Panc1 (cell line): ENCODE results near the gene CTNNAL1.

Experiments
- POLR2AphosphoS5 ChIP-seq: IDR thresholded peaks from 2 replicates; pipeline ENCODE4 v1.6.1; 2012; ENCODE audit warnings: mild to moderate bottlenecking, low read depth, low read length, moderate library complexity
- TF ChIP-seq, protein P1 (sequence below): fragments of 450-650 bp; IDR thresholded peaks from 2 replicates; pipeline ENCODE4 v1.5.1; 2017; ENCODE audit warnings: mild to moderate bottlenecking
- TF ChIP-seq, protein P2 (sequence below), 2 experiments: IDR thresholded peaks; 2 replicates each; pipeline ENCODE4 v1.6.1; 2011 to 2012; ENCODE audit warnings: low read depth in 2 of 2, control low read depth in 1 of 2, low read length in 1 of 2, mild to moderate bottlenecking in 1 of 2, moderate library complexity in 1 of 2; ENCODE audit not compliant: insufficient read depth in 1 of 2

DNA sequence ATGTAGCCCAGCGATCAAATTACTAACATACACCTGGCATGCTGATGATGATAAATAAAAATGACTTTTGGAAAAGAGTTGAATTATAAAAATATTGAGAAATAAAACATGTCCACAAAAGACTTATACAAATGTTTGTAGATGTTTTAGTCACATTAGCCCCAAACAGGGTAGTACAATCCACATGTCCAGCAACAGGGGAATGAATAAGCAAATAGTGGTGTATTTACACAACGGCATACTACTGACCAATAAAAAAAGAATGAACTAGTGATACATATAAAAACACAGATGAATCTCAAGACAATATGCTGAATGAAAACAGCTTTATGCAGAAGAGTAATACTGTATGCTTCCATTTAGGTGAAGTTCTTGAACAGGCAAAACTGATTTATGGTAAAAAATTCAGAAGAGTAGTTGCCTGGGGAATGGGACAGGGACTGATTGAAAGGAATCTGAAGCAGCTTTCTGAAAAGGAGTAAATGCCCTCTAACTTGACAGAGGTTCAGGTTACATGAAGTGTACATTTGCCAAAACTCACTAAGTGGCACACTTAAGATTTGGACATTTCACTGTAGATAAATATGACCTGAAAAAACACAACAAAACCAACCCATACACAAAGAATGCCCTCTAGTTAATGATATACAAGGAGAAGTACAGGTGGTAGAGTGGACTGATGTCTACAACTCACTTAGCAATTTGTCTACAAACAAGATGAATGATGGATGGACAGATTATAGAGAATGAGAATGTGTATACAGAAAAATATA lies 115.8 kb downstream of the CTNNAL1 start:
- TF ChIP-seq, protein P1, sequence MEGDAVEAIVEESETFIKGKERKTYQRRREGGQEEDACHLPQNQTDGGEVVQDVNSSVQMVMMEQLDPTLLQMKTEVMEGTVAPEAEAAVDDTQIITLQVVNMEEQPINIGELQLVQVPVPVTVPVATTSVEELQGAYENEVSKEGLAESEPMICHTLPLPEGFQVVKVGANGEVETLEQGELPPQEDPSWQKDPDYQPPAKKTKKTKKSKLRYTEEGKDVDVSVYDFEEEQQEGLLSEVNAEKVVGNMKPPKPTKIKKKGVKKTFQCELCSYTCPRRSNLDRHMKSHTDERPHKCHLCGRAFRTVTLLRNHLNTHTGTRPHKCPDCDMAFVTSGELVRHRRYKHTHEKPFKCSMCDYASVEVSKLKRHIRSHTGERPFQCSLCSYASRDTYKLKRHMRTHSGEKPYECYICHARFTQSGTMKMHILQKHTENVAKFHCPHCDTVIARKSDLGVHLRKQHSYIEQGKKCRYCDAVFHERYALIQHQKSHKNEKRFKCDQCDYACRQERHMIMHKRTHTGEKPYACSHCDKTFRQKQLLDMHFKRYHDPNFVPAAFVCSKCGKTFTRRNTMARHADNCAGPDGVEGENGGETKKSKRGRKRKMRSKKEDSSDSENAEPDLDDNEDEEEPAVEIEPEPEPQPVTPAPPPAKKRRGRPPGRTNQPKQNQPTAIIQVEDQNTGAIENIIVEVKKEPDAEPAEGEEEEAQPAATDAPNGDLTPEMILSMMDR: no peak
- TF ChIP-seq POLR2AphosphoS5: no peak
- TF ChIP-seq, protein P2, sequence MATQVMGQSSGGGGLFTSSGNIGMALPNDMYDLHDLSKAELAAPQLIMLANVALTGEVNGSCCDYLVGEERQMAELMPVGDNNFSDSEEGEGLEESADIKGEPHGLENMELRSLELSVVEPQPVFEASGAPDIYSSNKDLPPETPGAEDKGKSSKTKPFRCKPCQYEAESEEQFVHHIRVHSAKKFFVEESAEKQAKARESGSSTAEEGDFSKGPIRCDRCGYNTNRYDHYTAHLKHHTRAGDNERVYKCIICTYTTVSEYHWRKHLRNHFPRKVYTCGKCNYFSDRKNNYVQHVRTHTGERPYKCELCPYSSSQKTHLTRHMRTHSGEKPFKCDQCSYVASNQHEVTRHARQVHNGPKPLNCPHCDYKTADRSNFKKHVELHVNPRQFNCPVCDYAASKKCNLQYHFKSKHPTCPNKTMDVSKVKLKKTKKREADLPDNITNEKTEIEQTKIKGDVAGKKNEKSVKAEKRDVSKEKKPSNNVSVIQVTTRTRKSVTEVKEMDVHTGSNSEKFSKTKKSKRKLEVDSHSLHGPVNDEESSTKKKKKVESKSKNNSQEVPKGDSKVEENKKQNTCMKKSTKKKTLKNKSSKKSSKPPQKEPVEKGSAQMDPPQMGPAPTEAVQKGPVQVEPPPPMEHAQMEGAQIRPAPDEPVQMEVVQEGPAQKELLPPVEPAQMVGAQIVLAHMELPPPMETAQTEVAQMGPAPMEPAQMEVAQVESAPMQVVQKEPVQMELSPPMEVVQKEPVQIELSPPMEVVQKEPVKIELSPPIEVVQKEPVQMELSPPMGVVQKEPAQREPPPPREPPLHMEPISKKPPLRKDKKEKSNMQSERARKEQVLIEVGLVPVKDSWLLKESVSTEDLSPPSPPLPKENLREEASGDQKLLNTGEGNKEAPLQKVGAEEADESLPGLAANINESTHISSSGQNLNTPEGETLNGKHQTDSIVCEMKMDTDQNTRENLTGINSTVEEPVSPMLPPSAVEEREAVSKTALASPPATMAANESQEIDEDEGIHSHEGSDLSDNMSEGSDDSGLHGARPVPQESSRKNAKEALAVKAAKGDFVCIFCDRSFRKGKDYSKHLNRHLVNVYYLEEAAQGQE (IDR thresholded peaks at IDR 0.05; ENCODE audit: insufficient read depth in 1 of 2, low read depth in 2 of 2, low read length in 1 of 2): no peak
